Keratinocyte (primary cell): ENCODE data around the gene TARBP2. TPM values are rescaled to one million over a fixed set of nuclear protein-coding genes. Genes with fewer than 3 reads are reported as not detected.

Experiments
- DNase-seq: peaks from one replicate; pipeline ENCODE4 v3.0.0-alpha.2; 2011; ENCODE audit warnings: low read depth, missing footprints, low spot score
- FAIRE-seq: peaks from 2 replicates; lab custom pipeline; 2011; peaks lifted over from hg19 to GRCh38; lab: Jason Lieb, UNC
- H2AFZ ChIP-seq: 2 replicates; pipeline ENCODE4 v1.6.0; 2012; ENCODE audit warnings: low read length, control low read depth, inconsistent platforms; ENCODE audit not compliant: control insufficient read depth
- H3K27ac ChIP-seq: 2 replicates; pipeline ENCODE4 v1.5.1; 2011; ENCODE audit warnings: low read length; ENCODE audit not compliant: control insufficient read depth, insufficient read depth
- H3K27me3 ChIP-seq: 3 replicates; pipeline ENCODE4 v1.6.0; 2011; ENCODE audit warnings: low read length; ENCODE audit not compliant: control insufficient read depth, insufficient read depth; ENCODE audit errors: extremely low read depth
- H3K36me3 ChIP-seq, 2 experiments: 2 replicates in 1 of 2; 3 replicates in 1 of 2; pipeline ENCODE4 v1.5.1; 2011; ENCODE audit warnings: low read length in 2 of 2, mild to moderate bottlenecking in 1 of 2; ENCODE audit not compliant: control insufficient read depth in 2 of 2, insufficient read depth in 2 of 2; ENCODE audit errors: extremely low read depth in 1 of 2
- H3K4me1 ChIP-seq: 3 replicates; pipeline ENCODE4 v1.5.1; 2011; ENCODE audit warnings: low read length; ENCODE audit not compliant: control insufficient read depth, insufficient read depth; ENCODE audit errors: extremely low read depth
- H3K4me2 ChIP-seq: 3 replicates; pipeline ENCODE4 v1.6.0; 2011; ENCODE audit warnings: low read depth, low read length; ENCODE audit not compliant: control insufficient read depth, insufficient read depth; ENCODE audit errors: extremely low read depth
- H3K4me3 ChIP-seq, 3 experiments: fragments of 200-600 bp in 1 of 3; sonication (generic) in 1 of 3; 2 replicates in 2 of 3; 3 replicates in 1 of 3; pipeline ENCODE4 v1.5.1; 2011 to 2016; ENCODE audit warnings: low read length in 3 of 3, mild to moderate bottlenecking in 3 of 3, control low read depth in 2 of 3, inconsistent platforms in 1 of 3, low read depth in 1 of 3, mixed read lengths in 1 of 3, mixed run types in 1 of 3, moderate library complexity in 1 of 3; ENCODE audit not compliant: control insufficient read depth in 2 of 3, insufficient read depth in 2 of 3; ENCODE audit errors: extremely low read depth in 1 of 3
- H3K79me2 ChIP-seq: 2 replicates; pipeline ENCODE4 v1.6.0; 2012; ENCODE audit warnings: low read length; ENCODE audit not compliant: control insufficient read depth, insufficient read depth
- H3K9ac ChIP-seq: 3 replicates; pipeline ENCODE4 v1.6.0; 2011; ENCODE audit warnings: low read length; ENCODE audit not compliant: control insufficient read depth, insufficient read depth; ENCODE audit errors: extremely low read depth
- H3K9me1 ChIP-seq: 3 replicates; pipeline ENCODE4 v1.6.0; 2011; ENCODE audit warnings: low read length; ENCODE audit not compliant: control insufficient read depth, insufficient read depth; ENCODE audit errors: extremely low read depth
- H3K9me3 ChIP-seq: 2 replicates; pipeline ENCODE4 v1.5.1; 2012; ENCODE audit warnings: low read depth, low read length; ENCODE audit not compliant: control insufficient read depth
- H4K20me1 ChIP-seq: 3 replicates; pipeline ENCODE4 v1.6.0; 2011; ENCODE audit warnings: low read length; ENCODE audit not compliant: control insufficient read depth, insufficient read depth; ENCODE audit errors: extremely low read depth
- EZH2 ChIP-seq: IDR thresholded peaks from one replicate; pipeline ENCODE4 v1.6.1; 2012; ENCODE audit warnings: inconsistent platforms, mild to moderate bottlenecking, low read length, moderate library complexity
- dilution Hi-C: fragments of 300-500 bp; cut with MboI; formaldehyde crosslinking; loops from one replicate; pipeline ENCODE4 v1.7.0; 2020; ENCODE audit warnings: low sequenced_read_pairs; ENCODE audit not compliant: extremely low pct_ligation_motif_present
- polyA plus RNA-seq, 5 experiments: library from polyadenylated mRNA; depleted of rRNA in 3 of 5; stranded (reverse) in 3 of 5; stranded (forward) in 1 of 5; unstranded in 1 of 5; fragments of >200 nt; gene quantifications; 1 replicate in 1 of 5; 2 replicates in 3 of 5; 3 replicates in 1 of 5; pipeline versions ENCODE4 v1.2.1 to v1.2.3, GENCODE V29; 2011 to 2012; ENCODE audit warnings: missing spikeins in 2 of 5, low read depth in 1 of 5, low replicate concordance in 1 of 5
- TF ChIP-seq, protein P1 (sequence below), 3 experiments: IDR thresholded peaks in 1 of 3; conservative IDR thresholded peaks in 1 of 3; optimal IDR thresholded peaks in 1 of 3; 2 replicates in 2 of 3; 3 replicates in 1 of 3; pipeline versions ENCODE3 to v1.5.1; 2011; ENCODE audit warnings: low read length in 3 of 3, mild to moderate bottlenecking in 3 of 3, moderate library complexity in 2 of 3, control low read depth in 1 of 3, inconsistent platforms in 1 of 3; ENCODE audit not compliant: insufficient read depth in 2 of 3; ENCODE audit errors: extremely low read depth in 1 of 3

The TARBP2 gene
- polyA plus RNA-seq, 1 donor (not counting 4 experiments of a cell fraction or from before 2014, with no cell fraction given), result 21.0 TPM

DNA sequence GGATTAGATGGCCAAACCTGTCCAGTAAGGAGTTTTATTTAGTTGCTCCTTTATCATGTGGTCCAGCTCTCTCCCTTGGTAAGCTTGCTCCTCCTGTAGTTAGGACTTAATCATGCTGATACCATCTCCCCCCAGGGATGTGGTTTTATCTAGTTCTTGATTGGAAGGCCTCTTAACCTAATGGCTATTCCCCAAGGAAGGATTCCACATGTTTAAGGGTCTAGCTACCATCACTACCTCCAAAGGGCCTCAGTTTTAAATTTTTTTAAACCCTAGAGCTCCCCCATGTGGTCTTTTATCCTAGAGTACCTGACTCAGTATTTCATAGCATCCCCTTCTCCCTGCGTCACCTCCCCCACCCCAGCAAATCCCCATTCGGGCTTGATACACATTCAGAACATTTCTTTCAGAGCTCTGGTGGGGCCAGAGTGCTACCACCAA, 24.3 kb upstream of the TARBP2 start:
- Histone ChIP-seq H3K79me2 (peaks cover 34% of the 10 kb centered on the region), H2AFZ (no peak overlapping the region), H3K36me3 (peaks cover 36 to 67% of the 10 kb centered on the region in 2 experiments), H3K4me3 (no peak overlapping the region), H3K4me2 (no peak overlapping the region), H3K27ac (no peak overlapping the region), H3K9me3 (no peaks in the 10 kb centered on the region), H3K27me3 (no peaks in the 10 kb centered on the region), H4K20me1 (peaks cover 25% of the 10 kb centered on the region), H3K9me1 (peaks cover 3% of the 10 kb centered on the region), H3K4me1 (peaks cover 7% of the 10 kb centered on the region), H3K9ac (no peak overlapping the region)
- no peak for FAIRE-seq
- TF ChIP-seq EZH2, result no peak
- TF ChIP-seq, protein P1, sequence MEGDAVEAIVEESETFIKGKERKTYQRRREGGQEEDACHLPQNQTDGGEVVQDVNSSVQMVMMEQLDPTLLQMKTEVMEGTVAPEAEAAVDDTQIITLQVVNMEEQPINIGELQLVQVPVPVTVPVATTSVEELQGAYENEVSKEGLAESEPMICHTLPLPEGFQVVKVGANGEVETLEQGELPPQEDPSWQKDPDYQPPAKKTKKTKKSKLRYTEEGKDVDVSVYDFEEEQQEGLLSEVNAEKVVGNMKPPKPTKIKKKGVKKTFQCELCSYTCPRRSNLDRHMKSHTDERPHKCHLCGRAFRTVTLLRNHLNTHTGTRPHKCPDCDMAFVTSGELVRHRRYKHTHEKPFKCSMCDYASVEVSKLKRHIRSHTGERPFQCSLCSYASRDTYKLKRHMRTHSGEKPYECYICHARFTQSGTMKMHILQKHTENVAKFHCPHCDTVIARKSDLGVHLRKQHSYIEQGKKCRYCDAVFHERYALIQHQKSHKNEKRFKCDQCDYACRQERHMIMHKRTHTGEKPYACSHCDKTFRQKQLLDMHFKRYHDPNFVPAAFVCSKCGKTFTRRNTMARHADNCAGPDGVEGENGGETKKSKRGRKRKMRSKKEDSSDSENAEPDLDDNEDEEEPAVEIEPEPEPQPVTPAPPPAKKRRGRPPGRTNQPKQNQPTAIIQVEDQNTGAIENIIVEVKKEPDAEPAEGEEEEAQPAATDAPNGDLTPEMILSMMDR (optimal IDR thresholded peaks at IDR 0.05 in 1 of 3, IDR thresholded peaks at IDR 0.05 in 1 of 3, conservative IDR thresholded peaks at IDR 0.05 in 1 of 3; ENCODE audit: extremely low read depth in 1 of 3, insufficient read depth in 2 of 3, low read length in 3 of 3), result peak in 2 of 3 experiments; percentile 10 to 32
- no peak for DNase-seq
- dilution Hi-C loops, result no loop called here

DNA sequence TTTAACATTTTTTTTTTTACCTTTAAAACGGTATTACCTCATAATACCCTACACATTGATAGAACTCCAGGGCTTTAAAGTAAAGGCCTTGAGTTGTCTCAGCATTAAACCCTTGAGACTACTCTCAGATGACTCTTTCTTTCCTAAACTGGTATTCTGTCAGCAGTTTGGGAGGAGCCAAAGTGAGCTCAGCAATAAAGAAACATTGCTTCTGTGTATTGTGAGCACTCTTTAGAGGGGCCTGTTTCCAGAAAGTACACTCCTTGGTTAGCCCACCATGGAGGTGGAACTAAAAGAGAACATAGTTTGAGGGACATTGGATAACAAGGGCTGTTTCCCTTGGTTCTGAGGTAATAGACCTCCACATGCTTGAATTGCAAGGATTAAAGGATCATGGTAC, 22.2 kb upstream of the TARBP2 start:
- H3K4me1 ChIP-seq, result peaks cover 23% of the 10 kb centered on the region
- dilution Hi-C loops, result no loop called here
- peaks cover 34 to 64% of the 10 kb centered on the region in 2 experiments for H3K36me3 ChIP-seq
- DNase-seq (no peak), FAIRE-seq (no peak)
- no peak overlapping the region for H2AFZ ChIP-seq
- peaks cover 3% of the 10 kb centered on the region for H3K9me1 ChIP-seq
- no peak overlapping the region for H3K27ac ChIP-seq
- no peak for TF ChIP-seq EZH2
- TF ChIP-seq, protein P1 (optimal IDR thresholded peaks at IDR 0.05 in 1 of 3, IDR thresholded peaks at IDR 0.05 in 1 of 3, conservative IDR thresholded peaks at IDR 0.05 in 1 of 3; ENCODE audit: extremely low read depth in 1 of 3, insufficient read depth in 2 of 3, low read length in 3 of 3), result no peak
- no peaks in the 10 kb centered on the region for H3K27me3 ChIP-seq
- peaks cover 21% of the 10 kb centered on the region for H4K20me1 ChIP-seq
- no peak overlapping the region for H3K4me2 ChIP-seq
- no peak overlapping the region for H3K9ac ChIP-seq
- H3K9me3 ChIP-seq, result no peaks in the 10 kb centered on the region
- H3K4me3 ChIP-seq, result no peak overlapping the region
- H3K79me2 ChIP-seq, result peaks cover 17% of the 10 kb centered on the region
